Measurements from ENCODE around the gene ANKRD52. TPM values are rescaled to one million over a fixed set of nuclear protein-coding genes. Genes with fewer than 3 reads are reported as not detected.
A peak's percentile ranks its signal among the peaks of the same experiment; 100 is the strongest.

ANKRD52 gene
- total and polyA plus RNA-seq, 9 of the 15 experiments (the other 6 are each of a cell fraction or from before 2014, with no cell fraction given) = 0.52 to 46.8 (median 7.9) TPM

DNA sequence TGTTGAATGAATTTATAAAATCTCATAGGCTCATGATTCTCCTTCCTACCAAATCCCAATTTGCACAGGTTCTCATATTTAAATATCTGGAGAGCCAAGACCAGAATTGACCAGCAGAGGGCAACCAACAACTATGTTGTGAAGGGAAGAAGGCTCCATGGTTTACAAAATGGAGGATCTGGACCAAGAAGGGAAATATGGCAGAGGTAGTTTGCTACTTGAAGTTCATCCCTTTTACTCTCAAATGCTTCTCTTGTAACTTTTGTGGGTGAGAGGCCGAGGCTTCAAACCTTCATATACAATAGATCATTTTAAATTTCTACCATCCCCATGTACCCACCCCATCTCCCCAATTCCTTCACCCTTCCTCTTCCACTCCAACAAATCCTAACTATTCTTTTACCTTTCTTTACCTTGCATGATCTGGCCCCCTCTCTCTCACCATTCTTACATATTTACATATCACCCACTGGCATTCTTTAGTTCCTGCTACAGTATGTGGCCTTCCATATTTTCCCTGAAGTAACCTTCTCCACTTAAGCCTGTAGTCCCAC, 65.1 kb downstream of the ANKRD52 start (continued):
- TF ChIP-seq FOXK2 (conservative IDR thresholded peaks at IDR 0.05 in 1 of 2, IDR thresholded peaks at IDR 0.05 in 1 of 2; ENCODE audit: low read depth in 2 of 2) = peak in 1 of 2 experiments; percentile 51; a peak in 1 of 4 replicates
- no peak for TF ChIP-seq MEF2A (IDR thresholded peaks at IDR 0.05; ENCODE audit: control insufficient read depth, low read depth, low read length)
- no peak for TF ChIP-seq RBM39 (optimal IDR thresholded peaks at IDR 0.05; ENCODE audit: low read depth, low read length)
- TF ChIP-seq ZNF586 (CRISPR knock-in tag; conservative IDR thresholded peaks at IDR 0.05) = no peak
- TF ChIP-seq HMGN3 (IDR thresholded peaks at IDR 0.05; ENCODE audit: borderline replicate concordance, extremely low read depth, insufficient read length, low read depth, low read length) = no peak
- TF ChIP-seq HNRNPL (IDR thresholded peaks at IDR 0.05; ENCODE audit: low read depth, low read length) = no peak
- TF ChIP-seq SMAD4 (CRISPR knock-in tag; conservative IDR thresholded peaks at IDR 0.05) = no peak
- TF ChIP-seq POLR2H (tag; IDR thresholded peaks at IDR 0.05; ENCODE audit: low read depth) = peak; percentile 41; the same call in 1 of the 2 replicates
- TF ChIP-seq NR2C1 (IDR thresholded peaks at IDR 0.05) = 0 out of 2 replicates have a peak, but pooled peaks have one; percentile 26
- no peak for TF ChIP-seq NR2C1 (tag; IDR thresholded peaks at IDR 0.05)
- TF ChIP-seq, protein P1, sequence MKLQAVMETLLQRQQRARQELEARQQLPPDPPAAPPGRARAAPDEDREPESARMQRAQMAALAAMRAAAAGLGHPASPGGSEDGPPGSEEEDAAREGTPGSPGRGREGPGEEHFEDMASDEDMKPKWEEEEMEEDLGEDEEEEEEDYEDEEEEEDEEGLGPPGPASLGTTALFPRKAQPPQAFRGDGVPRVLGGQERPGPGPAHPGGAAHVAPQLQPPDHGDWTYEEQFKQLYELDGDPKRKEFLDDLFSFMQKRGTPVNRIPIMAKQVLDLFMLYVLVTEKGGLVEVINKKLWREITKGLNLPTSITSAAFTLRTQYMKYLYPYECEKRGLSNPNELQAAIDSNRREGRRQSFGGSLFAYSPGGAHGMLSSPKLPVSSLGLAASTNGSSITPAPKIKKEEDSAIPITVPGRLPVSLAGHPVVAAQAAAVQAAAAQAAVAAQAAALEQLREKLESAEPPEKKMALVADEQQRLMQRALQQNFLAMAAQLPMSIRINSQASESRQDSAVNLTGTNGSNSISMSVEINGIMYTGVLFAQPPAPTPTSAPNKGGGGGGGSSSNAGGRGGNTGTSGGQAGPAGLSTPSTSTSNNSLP (IDR thresholded peaks at IDR 0.05; ENCODE audit: borderline replicate concordance, low read depth, low read length) = 0 out of 2 replicates have a peak, but pooled peaks have one; percentile 41
- no peak for TF ChIP-seq ZNF143 (CRISPR knock-in tag; IDR thresholded peaks at IDR 0.05)
- TF ChIP-seq, protein P2, sequence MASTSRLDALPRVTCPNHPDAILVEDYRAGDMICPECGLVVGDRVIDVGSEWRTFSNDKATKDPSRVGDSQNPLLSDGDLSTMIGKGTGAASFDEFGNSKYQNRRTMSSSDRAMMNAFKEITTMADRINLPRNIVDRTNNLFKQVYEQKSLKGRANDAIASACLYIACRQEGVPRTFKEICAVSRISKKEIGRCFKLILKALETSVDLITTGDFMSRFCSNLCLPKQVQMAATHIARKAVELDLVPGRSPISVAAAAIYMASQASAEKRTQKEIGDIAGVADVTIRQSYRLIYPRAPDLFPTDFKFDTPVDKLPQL (IDR thresholded peaks at IDR 0.05; ENCODE audit: extremely low read depth, insufficient read length) = no peak
- no peak for TF ChIP-seq CBX3 (IDR thresholded peaks at IDR 0.05; ENCODE audit: borderline replicate concordance in 1 of 2, low read length in 2 of 2)
- TF ChIP-seq L3MBTL2 (IDR thresholded peaks at IDR 0.05) = peak; percentile 22; the same call in 1 of the 2 replicates
- peak; percentile 70 for TF ChIP-seq BRD9 (IDR thresholded peaks at IDR 0.05; ENCODE audit: low read depth, partially characterized antibody)
- TF ChIP-seq PCBP2 (IDR thresholded peaks at IDR 0.05; ENCODE audit: low read depth, low read length, poor library complexity, severe bottlenecking) = peak; percentile 56
- TF ChIP-seq TAF7 (tag; IDR thresholded peaks at IDR 0.05) = peak; percentile 27; the same call in 1 of the 2 replicates
- TF ChIP-seq RCOR1 (IDR thresholded peaks at IDR 0.05; ENCODE audit: borderline replicate concordance in 1 of 2, low read depth in 2 of 2, low read length in 2 of 2) = 0 out of 4 replicates have a peak, but pooled peaks of 1 of the 2 experiments have one; percentile 14
- TF ChIP-seq, protein P3, sequence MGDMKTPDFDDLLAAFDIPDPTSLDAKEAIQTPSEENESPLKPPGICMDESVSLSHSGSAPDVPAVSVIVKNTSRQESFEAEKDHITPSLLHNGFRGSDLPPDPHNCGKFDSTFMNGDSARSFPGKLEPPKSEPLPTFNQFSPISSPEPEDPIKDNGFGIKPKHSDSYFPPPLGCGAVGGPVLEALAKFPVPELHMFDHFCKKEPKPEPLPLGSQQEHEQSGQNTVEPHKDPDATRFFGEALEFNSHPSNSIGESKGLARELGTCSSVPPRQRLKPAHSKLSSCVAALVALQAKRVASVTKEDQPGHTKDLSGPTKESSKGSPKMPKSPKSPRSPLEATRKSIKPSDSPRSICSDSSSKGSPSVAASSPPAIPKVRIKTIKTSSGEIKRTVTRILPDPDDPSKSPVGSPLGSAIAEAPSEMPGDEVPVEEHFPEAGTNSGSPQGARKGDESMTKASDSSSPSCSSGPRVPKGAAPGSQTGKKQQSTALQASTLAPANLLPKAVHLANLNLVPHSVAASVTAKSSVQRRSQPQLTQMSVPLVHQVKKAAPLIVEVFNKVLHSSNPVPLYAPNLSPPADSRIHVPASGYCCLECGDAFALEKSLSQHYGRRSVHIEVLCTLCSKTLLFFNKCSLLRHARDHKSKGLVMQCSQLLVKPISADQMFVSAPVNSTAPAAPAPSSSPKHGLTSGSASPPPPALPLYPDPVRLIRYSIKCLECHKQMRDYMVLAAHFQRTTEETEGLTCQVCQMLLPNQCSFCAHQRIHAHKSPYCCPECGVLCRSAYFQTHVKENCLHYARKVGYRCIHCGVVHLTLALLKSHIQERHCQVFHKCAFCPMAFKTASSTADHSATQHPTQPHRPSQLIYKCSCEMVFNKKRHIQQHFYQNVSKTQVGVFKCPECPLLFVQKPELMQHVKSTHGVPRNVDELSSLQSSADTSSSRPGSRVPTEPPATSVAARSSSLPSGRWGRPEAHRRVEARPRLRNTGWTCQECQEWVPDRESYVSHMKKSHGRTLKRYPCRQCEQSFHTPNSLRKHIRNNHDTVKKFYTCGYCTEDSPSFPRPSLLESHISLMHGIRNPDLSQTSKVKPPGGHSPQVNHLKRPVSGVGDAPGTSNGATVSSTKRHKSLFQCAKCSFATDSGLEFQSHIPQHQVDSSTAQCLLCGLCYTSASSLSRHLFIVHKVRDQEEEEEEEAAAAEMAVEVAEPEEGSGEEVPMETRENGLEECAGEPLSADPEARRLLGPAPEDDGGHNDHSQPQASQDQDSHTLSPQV (IDR thresholded peaks at IDR 0.05) = peak; percentile 83

Measured in K562 (cell line).